Spinal cord (tissue), 10 donors: Measurements from ENCODE around the gene PAQR4. TPM values are rescaled to one million over a fixed set of nuclear protein-coding genes. Genes with fewer than 3 reads are reported as not detected.
"Not testable (repeated sequence)": the region's sequence is repeated elsewhere in the genome, so short reads cannot be mapped to it uniquely, and the experiment has no call there.

Experiments used
- DNase-seq, 6 donors: peaks; one replicate each; pipeline versions ENCODE4 v3.0.0 to v3.0.0-alpha.2; 2013 to 2015; ENCODE audit warnings: low spot score in 6 of 6, low read depth in 4 of 6
- H3K27ac ChIP-seq: one replicate; pipeline ENCODE4 v1.5.1; 2013; ENCODE audit warnings: low read depth, low read length, control low read depth
- H3K27me3 ChIP-seq: one replicate; pipeline ENCODE4 v1.6.1; 2013; ENCODE audit warnings: low read length; ENCODE audit not compliant: control insufficient read depth, insufficient read depth
- H3K36me3 ChIP-seq: one replicate; pipeline ENCODE4 v1.6.1; 2013; ENCODE audit warnings: low read length; ENCODE audit not compliant: control insufficient read depth, insufficient read depth
- H3K4me1 ChIP-seq: one replicate; pipeline ENCODE4 v1.6.1; 2013; ENCODE audit warnings: low read length; ENCODE audit not compliant: control insufficient read depth, insufficient read depth
- H3K4me3 ChIP-seq: one replicate; pipeline ENCODE4 v1.5.1; 2013; ENCODE audit warnings: low read depth, low read length, control low read depth
- H3K9me3 ChIP-seq: one replicate; pipeline ENCODE4 v1.6.1; 2013; ENCODE audit warnings: low read length; ENCODE audit not compliant: control insufficient read depth, insufficient read depth
- WGBS: methylation state at CpG from one replicate; pipeline ENCODE4 v1.1.5; 2013; ENCODE audit warnings: missing lambda C conversion rate; ENCODE audit not compliant: insufficient coverage; 5-methylcytosine and 5-hydroxymethylcytosine counted together
- polyA plus RNA-seq, 2 donors: library from polyadenylated mRNA; unstranded; fragments of 120-200 nt; gene quantifications; one replicate each; pipeline ENCODE4 v1.2.1, GENCODE V29; 2013; ENCODE audit not compliant: insufficient read length in 2 of 2
- total RNA-seq, 2 donors: library from RNA; depleted of rRNA in 1 of 2; stranded (reverse); fragments of 120-200 nt in 1 of 2; fragments of >200 nt in 1 of 2; gene quantifications; one replicate each; pipeline versions ENCODE4 v1.2.3 to v1.2.4, GENCODE V29; 2013 to 2014
- donor health status: healthy.

PAQR4 gene
- total and polyA plus RNA-seq, 4 donors, result 22.6 to 82.4 (median 50.2) TPM

- Histone ChIP-seq H3K27me3 (no peaks in the 10 kb centered on the region), H3K4me1 (no peaks in the 10 kb centered on the region), H3K27ac (no peak overlapping the region), H3K9me3 (no peaks in the 10 kb centered on the region), H3K36me3 (peaks cover 83% of the 10 kb centered on the region), H3K4me3 (no peak overlapping the region)
- WGBS, result no CpG with 5 or more reads among the region's 2 CpGs
- no peak for DNase-seq
Measured at GRCh38 chr16:2939968-2940367, 29.2 kb upstream of the PAQR4 start.

GRCh38 chr16:2942045-2942444 lies 27.1 kb upstream of the PAQR4 start:
- H3K27ac ChIP-seq, result no peak overlapping the region
- no peak for DNase-seq
- H3K27me3 ChIP-seq, result no peaks in the 10 kb centered on the region
- WGBS, result 93% methylated on average over 4 of the region's 4 CpGs
- no peaks in the 10 kb centered on the region for H3K4me1 ChIP-seq
- no peak overlapping the region for H3K4me3 ChIP-seq
- peaks cover 66% of the 10 kb centered on the region for H3K36me3 ChIP-seq
- H3K9me3 ChIP-seq, result no peaks in the 10 kb centered on the region

GRCh38 chr16:2943716-2944115 lies 25.4 kb upstream of the PAQR4 start:
- not testable (repeated sequence) for H3K4me1 ChIP-seq, H3K9me3 ChIP-seq, H3K4me3 ChIP-seq, DNase-seq, H3K27me3 ChIP-seq, H3K27ac ChIP-seq
- peaks cover 61% of the 10 kb centered on the region for H3K36me3 ChIP-seq
- 74% methylated on average over 5 of the region's 12 CpGs for WGBS

- 93% methylated on average over 3 of the region's 4 CpGs for WGBS
- Histone ChIP-seq H3K27me3 (no peaks in the 10 kb centered on the region), H3K36me3 (peaks cover 62% of the 10 kb centered on the region)
Measured at GRCh38 chr16:2946649-2947048, 22.5 kb upstream of the PAQR4 start.

GRCh38 chr16:2948807-2949704 lies 20.1 kb upstream of the PAQR4 start:
- peaks cover 45% of the 10 kb centered on the region for H3K36me3 ChIP-seq
- 87% methylated on average over 32 of the region's 36 CpGs for WGBS
- peaks cover 4% of the 10 kb centered on the region for H3K4me1 ChIP-seq
- no peaks in the 10 kb centered on the region for H3K27me3 ChIP-seq
- H3K9me3 ChIP-seq, result no peaks in the 10 kb centered on the region
- no peak overlapping the region for H3K4me3 ChIP-seq
- DNase-seq, result no peak
- H3K27ac ChIP-seq, result no peak overlapping the region

More at GRCh38 chr16:2946649-2947048, 22.5 kb upstream of the PAQR4 start:
- no peaks in the 10 kb centered on the region for H3K9me3 ChIP-seq
- H3K4me1 ChIP-seq, result no peaks in the 10 kb centered on the region
- no peak for DNase-seq
- H3K27ac ChIP-seq, result no peak overlapping the region
- H3K4me3 ChIP-seq, result no peak overlapping the region

GRCh38 chr16:2949705-2950352 lies 19.3 kb upstream of the PAQR4 start:
- H3K4me1 ChIP-seq, result peaks cover 6% of the 10 kb centered on the region
- H3K27ac ChIP-seq, result no peak overlapping the region
- H3K27me3 ChIP-seq, result peaks cover 4% of the 10 kb centered on the region
- WGBS, result 89% methylated on average over 19 of the region's 19 CpGs
- no peaks in the 10 kb centered on the region for H3K9me3 ChIP-seq
- DNase-seq, result no peak
- H3K36me3 ChIP-seq, result peaks cover 43% of the 10 kb centered on the region
- H3K4me3 ChIP-seq, result no peak overlapping the region

GRCh38 chr16:2950353-2950724 lies 18.8 kb upstream of the PAQR4 start:
- peaks cover 39% of the 10 kb centered on the region for H3K36me3 ChIP-seq
- WGBS, result 95% methylated on average over 13 of the region's 13 CpGs
- peaks cover 6% of the 10 kb centered on the region for H3K4me1 ChIP-seq
- no peak for DNase-seq
- H3K27me3 ChIP-seq, result peaks cover 4% of the 10 kb centered on the region
- no peaks in the 10 kb centered on the region for H3K9me3 ChIP-seq
- no peak overlapping the region for H3K27ac ChIP-seq
- no peak overlapping the region for H3K4me3 ChIP-seq

GRCh38 chr16:2950773-2951172 lies 18.4 kb upstream of the PAQR4 start:
- DNase-seq, result no peak
- Histone ChIP-seq H3K4me3 (no peak overlapping the region), H3K36me3 (peaks cover 39% of the 10 kb centered on the region), H3K4me1 (peaks cover 6% of the 10 kb centered on the region), H3K9me3 (no peaks in the 10 kb centered on the region), H3K27ac (no peak overlapping the region), H3K27me3 (peaks cover 4% of the 10 kb centered on the region)
- WGBS, result 83% methylated on average over 16 of the region's 16 CpGs

GRCh38 chr16:2952679-2953078 lies 16.5 kb upstream of the PAQR4 start:
- DNase-seq, result no peak
- H3K36me3 ChIP-seq, result peaks cover 39% of the 10 kb centered on the region
- H3K27ac ChIP-seq, result no peak overlapping the region
- WGBS, result 74% methylated on average over 11 of the region's 11 CpGs
- peaks cover 6% of the 10 kb centered on the region for H3K4me1 ChIP-seq
- H3K9me3 ChIP-seq, result no peaks in the 10 kb centered on the region
- peaks cover 7% of the 10 kb centered on the region for H3K27me3 ChIP-seq
- H3K4me3 ChIP-seq, result no peak overlapping the region
